ENCODE results near the gene EVC.

The EVC gene

GRCh38 chr4:5732158-5732557 is 21.2 kb downstream of the EVC start:
- DNase-seq = no peak

- no peak for DNase-seq
These were observed 23.9 kb downstream of the EVC start for GRCh38 chr4:5734853-5735252.

DNA sequence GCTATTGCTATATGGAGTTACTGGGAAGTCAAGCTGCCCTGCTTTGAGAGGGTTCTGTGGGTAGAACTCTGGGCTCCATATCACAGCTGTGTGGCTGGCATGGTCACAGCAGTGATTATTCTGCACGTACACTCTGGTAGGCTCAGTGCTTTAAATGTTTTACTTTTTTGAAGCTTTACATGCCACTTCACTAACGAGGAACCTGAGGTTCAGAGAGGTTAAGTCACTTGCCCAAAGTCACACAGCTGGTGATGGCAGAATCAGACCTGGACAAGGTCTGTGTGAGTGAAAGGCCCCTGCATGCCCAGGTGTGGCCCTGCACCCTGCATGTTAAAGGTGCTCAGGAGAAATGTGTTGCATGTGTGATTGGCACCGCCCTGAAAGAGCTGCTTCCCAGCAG is 24.5 kb downstream of the EVC start:
- DNase-seq = no peak

GRCh38 chr4:5738061-5738460 is 27.1 kb downstream of the EVC start:
- DNase-seq = no peak

- DNase-seq = no peak
These were observed 31.4 kb downstream of the EVC start for GRCh38 chr4:5742388-5742787.

GRCh38 chr4:5742968-5743367 is 32.0 kb downstream of the EVC start:
- no peak for DNase-seq

DNA sequence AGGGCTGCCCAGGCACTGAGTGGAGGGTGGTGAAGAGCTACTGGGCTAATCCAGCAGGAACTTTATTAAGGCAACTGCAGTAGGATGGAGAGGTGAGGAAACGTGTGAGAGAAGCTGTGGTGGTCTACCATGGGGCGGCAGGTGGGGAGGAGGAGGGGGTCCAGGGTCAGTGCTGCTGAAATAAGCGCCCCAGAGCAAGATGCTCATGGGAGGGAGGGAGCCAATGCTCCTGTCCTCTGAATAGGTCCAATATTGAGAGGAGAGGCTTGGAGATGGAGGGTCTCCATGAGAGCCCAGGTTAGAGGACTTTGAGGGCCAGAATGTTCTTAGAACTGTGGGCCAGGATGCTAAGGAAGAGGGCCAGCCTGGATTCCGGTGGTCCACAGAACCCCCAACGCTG is 35.2 kb downstream of the EVC start:
- DNase-seq = no peak

DNA sequence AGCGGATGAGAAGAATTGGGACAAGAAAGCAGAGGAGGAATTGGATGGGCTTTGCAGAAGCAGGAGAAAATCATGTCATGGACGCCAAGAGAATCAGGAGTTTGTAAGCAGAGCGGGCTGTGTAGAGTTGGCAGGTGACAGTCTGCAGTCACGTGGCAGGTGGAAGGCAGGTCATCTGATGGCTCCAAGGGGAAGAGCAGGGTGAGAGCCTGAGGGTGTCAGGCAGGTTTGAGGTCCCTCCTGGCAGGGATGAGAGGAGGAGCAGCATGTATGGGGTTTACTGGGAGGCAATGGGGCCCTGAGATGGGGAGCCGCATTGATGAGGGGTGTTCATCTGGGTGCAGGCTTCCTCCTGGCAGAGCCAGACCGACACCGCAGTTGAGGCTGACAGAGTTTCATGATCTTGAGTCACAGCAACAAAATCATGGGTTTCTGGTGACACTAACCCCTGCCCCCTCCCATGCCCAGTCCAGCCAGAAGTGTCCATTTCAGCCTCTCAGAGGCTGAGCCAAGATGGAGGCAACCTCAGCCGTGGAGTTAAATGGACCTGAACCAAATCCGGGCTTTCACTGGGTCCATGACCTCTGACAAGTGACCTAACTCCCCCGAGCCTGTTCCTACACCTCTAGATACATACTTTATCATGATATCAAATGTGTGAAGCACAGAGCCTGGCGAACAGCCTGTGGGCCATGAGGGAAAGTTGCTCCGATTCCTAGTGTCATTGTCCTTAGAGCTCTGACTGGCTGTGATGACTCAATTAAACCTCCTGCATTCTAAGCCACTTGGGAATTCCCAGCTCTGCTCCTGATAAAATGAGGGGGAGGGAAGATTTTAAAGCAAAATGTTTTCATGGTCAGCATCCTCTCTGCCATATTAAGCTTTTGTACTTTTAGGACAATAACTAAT is 36.1 kb downstream of the EVC start:
- no peak for DNase-seq

- no peak for DNase-seq
These were observed 36.9 kb downstream of the EVC start for GRCh38 chr4:5747738-5748375.

GRCh38 chr4:5749568-5749967 is 38.6 kb downstream of the EVC start:
- no peak for DNase-seq

DNA sequence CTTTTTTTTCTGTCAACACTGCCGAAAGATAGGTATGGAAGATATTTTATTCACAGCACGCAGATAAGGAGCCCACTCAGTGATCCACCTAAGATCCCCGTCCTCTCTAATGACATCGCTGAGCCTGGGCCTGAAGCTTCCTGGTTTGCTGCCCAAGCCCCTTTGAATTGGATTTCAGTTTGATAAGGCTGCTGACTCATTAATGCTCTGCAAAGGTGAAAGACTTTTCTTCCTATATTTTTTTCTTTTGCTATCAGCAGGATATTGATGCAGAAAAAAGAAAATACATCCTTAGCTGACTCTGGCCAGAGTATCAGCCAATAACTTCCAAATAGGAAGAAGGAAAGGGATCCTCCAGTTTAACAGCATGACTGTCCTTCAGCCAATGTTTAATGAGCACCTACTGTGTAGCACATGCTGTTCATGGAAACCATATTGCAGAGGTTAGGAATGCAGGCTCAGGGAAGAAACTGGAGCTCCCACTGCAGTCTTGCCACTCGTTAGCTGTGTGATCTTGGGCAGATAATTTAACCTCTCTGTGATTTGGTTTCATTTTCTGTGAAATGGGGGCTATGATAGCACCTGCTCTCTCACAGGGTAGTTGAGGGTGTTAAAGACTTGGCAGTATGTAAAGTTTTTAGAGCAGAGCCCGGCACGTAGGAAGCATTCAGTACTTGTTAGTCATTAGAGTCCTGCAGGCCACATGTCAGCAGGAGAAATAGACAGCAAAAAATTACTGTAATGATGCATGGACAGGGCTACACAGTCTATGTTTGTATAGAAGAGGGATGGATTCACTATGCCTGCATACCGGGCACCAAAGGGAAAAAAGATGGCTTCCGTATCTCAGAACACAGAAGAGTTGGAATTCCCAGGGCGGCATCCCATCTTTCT is 39.3 kb downstream of the EVC start:
- DNase-seq = no peak

DNA sequence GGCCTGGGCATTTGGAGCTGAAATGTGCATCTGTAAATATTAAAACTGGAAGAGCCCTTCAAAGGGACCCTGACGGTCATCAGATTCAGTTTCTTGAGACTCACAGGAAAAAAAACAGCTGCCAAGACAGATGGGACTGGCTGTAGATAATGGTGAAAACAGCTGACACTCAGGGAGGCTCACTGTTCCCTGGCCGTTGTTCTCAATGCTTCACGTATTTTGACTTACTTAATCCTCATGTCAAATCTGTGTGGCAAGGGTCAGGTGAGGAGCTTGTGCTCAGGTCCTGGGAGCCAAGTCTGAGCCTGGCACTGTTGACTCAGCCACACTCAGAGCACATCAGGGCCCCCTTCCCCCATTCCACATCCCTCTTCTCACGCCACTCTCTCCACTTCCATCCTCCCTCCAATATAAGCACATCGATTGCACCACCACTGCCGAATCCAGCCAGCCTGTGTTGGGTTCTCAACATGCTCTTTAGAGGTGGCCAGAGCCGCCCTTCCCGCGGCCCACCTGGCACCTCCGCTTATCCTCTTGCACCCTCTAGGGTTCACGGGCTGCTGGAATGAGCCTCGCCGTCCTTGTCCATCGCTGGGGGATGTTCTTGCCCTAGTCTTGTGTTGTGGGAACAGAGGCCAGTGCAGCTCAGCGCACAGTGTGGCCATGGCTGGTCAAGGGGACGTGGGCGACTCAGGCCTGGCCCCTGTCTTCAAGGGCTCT is 40.1 kb downstream of the EVC start:
- DNase-seq = no peak

DNA sequence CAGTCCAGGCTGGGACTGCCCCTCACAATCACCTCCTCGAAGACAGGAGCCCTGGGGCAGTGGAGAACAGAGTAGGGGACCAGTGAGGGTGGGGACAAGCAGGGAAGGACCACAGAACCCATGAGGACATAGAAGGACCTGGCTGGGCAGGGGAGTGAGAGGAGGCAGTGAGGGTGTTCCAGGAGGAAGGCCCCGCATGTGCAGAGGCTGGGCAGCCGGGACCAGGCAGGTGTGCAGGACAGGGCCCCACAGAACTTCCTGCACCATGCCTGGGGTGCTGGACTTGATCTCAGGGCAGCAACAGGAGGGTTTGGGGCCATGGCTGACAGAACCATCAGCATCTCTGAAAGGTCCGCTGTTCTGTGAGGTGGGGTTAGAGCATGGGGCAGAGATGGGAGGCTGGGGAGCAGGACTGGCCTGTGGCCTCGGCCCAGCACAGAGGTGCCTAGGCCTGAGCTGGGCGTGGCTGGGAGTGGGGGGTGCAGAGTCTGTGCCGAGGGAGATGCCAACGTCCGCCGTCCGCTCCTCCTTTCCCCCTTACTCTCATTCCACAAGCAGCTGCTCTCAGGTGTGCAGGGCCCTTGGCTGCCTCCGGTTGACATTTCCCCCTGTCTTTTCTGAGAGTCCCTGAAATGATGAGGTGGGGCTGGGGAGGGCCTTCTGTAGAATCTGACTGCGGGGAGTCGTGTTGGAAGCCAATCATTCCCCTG is 40.8 kb downstream of the EVC start:
- DNase-seq = no peak

DNA sequence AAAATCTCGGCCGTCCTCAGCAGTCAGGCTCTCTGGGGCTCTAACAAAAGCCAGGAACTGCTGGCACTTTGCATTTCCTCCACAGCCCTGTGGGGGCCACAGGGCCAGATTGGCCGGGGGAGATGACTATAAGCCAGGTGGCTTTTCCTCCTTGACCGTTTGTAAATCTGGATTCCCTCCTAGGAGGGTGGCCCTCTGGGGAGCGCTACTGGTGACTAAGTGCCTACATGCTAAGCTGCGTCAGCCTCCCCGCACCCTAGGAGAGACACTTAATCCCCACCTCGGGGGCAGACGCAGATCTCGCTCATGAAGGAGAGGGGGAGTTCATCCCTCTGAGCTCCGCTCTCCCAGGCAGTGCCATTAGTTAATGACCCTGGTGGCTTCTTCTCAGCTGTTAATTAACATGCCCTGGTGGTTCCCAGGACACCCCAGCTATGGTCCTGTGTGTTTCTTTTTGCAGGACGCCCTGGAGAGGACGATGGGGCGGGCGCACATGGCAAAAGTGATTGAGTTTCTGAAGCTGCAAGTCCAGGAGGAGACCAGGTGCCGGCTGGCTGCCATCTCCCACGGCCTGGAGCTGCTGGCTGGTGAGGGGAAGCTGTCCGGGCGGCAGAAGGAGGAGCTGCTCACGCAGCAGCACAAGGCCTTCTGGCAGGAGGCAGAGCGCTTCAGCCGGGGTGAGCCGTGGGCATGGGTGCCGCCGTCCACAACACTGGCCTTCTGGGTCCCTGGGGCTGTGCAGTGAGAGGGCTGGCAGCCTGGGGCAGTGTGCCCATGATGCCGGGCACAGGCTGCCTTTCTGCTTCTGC is 41.6 kb downstream of the EVC start:
- DNase-seq = no peak

DNA sequence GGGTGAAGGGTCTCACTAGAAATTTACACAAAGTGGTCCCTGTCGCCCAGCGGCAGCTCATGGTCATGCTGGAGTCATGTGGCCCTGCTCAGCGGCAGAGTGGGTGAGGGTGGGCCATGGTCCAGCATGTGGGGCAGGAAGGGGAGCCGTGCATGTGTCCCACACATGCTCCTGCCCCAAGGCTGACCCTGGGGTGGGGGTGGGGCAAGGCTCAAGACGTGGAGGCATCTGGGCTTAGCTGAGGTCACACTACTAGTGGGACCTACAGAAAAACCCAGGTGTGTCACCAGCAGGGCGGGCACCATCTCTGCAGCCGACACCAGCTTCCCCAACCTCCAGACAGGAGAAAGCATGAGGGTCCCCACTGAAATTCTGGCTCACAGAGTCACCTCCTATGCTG is 42.4 kb downstream of the EVC start:
- no peak for DNase-seq

- DNase-seq = no peak
These were observed 42.9 kb downstream of the EVC start for GRCh38 chr4:5753766-5754528.

DNA sequence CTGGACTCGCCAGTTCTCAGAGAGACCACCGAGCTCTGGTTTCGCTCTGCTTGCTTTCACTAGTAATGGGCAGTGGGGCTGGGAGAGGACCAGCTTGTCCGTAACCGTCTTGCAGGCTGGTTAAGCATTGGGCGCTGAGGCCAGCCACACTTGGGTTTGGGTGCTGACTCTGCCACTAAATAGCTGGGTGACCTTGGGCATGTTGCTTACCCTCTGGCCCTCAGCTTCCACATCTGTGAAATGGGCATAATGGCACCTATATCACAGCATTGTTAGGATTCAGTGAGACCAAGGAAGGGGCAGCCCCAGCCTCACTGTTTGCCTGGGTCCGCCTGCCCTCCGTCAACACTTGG is 43.5 kb downstream of the EVC start:
- DNase-seq = no peak

DNA sequence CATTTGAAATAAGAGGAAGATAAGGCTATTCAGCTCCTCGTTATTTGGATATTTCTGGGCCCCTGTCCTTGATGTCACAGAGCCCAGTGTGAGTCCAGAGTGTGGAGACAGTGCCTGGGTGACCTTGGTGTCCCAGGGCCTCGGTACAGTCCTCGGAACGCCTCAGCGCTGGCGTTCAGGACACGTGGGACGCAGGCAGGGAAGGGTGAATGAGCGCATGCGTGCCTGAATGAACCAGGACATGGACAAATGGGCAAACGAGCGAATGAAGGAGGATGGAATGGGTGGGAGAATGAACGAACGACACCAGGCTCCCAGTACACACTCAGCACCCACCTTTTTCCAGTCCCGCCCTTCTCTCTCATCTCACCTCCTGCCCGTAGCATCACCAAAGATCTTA is 44.2 kb downstream of the EVC start:
- DNase-seq = no peak

- DNase-seq = no peak
These were observed 44.7 kb downstream of the EVC start for GRCh38 chr4:5755679-5756078.

DNA sequence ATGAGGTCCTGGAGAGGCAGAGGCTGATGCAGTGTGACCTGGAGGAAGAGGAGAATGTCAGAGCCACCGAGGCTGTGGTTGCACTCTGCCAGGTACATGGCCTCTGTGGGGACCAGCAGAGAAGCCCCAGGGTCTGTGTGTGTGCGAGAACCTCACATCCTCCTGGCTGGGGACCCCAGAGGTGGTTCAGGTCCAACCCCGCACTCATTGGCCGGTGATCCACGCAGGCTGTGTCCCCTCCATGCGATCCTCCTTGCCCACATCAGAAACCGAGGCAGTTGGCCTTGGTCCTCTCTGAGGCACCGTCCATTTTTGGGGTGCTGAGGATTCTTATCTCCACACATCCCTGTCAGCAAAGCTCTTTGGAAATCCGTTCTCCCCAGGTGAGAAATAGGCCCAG is 45.3 kb downstream of the EVC start:
- no peak for DNase-seq

DNA sequence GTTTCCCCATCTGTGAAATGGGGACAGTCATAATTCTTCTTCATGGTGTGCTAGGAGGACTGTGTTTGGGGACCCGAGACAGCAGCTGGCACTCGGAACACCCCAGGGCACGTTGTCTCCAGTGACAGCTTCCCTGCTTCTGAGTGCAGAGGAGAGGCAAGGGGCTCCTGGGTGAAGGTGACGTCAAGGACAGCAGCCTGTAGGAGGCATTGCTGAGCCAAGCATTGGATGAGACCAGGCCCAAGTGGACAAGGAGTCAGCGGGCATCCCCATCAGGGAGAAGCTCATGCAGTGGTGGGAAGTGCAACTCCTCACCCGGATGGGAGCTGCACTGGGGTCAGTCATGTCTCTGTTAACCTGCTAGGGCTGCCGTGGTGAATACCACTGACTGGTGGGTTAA is 46.1 kb downstream of the EVC start:
- no peak for DNase-seq

All from MV-4-11 (cell line).